Spleen (tissue), 7 donors: ENCODE measurements around the gene FIG4.

Source experiments
- POLR2A ChIP-seq, 3 donors: fragments of 450-650 bp; IDR thresholded peaks; one replicate each; pipeline ENCODE4 v1.5.1; 2017; ENCODE audit warnings: antibody characterized with exemption in 3 of 3, mild to moderate bottlenecking in 1 of 3
- TF ChIP-seq, protein P1 (sequence below), 11 experiments: fragments of 200-600 bp in 7 of 11; fragments of 450-650 bp in 4 of 11; sonication (generic) in 4 of 11; IDR thresholded peaks in 8 of 11; conservative IDR thresholded peaks in 3 of 11; 1 replicate in 7 of 11; 2 replicates in 4 of 11; pipeline versions ENCODE4 v1.4.0 to v1.8.0; 2016 to 2021; ENCODE audit warnings: antibody characterized with exemption in 11 of 11, inconsistent platforms in 4 of 11, mild to moderate bottlenecking in 1 of 11
- donor health status: DM: no; HTN: no; CAD: no; lungs with moderate emphysema.
- donor health status: DM: no; HTN: no; CAD: no.
- donor health status: DM: no; HTN: no; CAD: no.

- no peak for TF ChIP-seq POLR2A (IDR thresholded peaks at IDR 0.05)
- TF ChIP-seq, protein P1, sequence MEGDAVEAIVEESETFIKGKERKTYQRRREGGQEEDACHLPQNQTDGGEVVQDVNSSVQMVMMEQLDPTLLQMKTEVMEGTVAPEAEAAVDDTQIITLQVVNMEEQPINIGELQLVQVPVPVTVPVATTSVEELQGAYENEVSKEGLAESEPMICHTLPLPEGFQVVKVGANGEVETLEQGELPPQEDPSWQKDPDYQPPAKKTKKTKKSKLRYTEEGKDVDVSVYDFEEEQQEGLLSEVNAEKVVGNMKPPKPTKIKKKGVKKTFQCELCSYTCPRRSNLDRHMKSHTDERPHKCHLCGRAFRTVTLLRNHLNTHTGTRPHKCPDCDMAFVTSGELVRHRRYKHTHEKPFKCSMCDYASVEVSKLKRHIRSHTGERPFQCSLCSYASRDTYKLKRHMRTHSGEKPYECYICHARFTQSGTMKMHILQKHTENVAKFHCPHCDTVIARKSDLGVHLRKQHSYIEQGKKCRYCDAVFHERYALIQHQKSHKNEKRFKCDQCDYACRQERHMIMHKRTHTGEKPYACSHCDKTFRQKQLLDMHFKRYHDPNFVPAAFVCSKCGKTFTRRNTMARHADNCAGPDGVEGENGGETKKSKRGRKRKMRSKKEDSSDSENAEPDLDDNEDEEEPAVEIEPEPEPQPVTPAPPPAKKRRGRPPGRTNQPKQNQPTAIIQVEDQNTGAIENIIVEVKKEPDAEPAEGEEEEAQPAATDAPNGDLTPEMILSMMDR (IDR thresholded peaks at IDR 0.05 in 8 of 11, conservative IDR thresholded peaks at IDR 0.05 in 3 of 11), result no peak
Measured at GRCh38 chr6:109695468-109695867, 4.4 kb downstream of the FIG4 start.
